Vagina (tissue), 2 donors: ENCODE results near the gene SCN2A. TPM values are rescaled to one million over a fixed set of nuclear protein-coding genes. Genes with fewer than 3 reads are reported as not detected.

ENCODE experiments used
- DNase-seq, 2 donors: peaks; one replicate each; pipeline ENCODE4 v3.0.0-alpha.2; 2017; ENCODE audit errors: extremely low spot score in 2 of 2
- H3K27ac ChIP-seq: fragments of 200-600 bp; sonication (generic); one replicate; pipeline ENCODE4 v1.5.1; 2019
- H3K27me3 ChIP-seq: fragments of 200-600 bp; sonication (generic); one replicate; pipeline ENCODE4 v1.5.1; 2019
- H3K36me3 ChIP-seq, 2 donors: fragments of 200-600 bp; sonication (generic); one replicate each; pipeline ENCODE4 v1.5.1; 2017 to 2019
- H3K4me1 ChIP-seq: fragments of 200-600 bp; sonication (generic); one replicate; pipeline ENCODE4 v1.5.1; 2019
- H3K4me3 ChIP-seq, 2 donors: fragments of 200-600 bp; sonication (generic); 1 replicate in 1 of 2; 2 replicates in 1 of 2; pipeline ENCODE4 v1.5.1; 2016 to 2019
- H3K9me3 ChIP-seq: fragments of 200-600 bp; sonication (generic); one replicate; pipeline ENCODE4 v1.5.1; 2019
- CTCF ChIP-seq, 3 experiments: fragments of 450-650 bp in 2 of 3; fragments of 200-600 bp in 1 of 3; sonication (generic) in 1 of 3; IDR thresholded peaks; one replicate each; pipeline ENCODE4 v1.5.1; 2017 to 2019; ENCODE audit warnings: antibody characterized with exemption in 3 of 3, mild to moderate bottlenecking in 2 of 3, moderate library complexity in 2 of 3
- POLR2A ChIP-seq, 2 donors: fragments of 450-650 bp; IDR thresholded peaks; one replicate each; pipeline ENCODE4 v1.6.1; 2017; ENCODE audit warnings: antibody characterized with exemption in 2 of 2, mild to moderate bottlenecking in 2 of 2, moderate library complexity in 2 of 2
- POLR2AphosphoS5 ChIP-seq, 2 donors: sonication (generic); formaldehyde crosslinking; IDR thresholded peaks; one replicate each; pipeline ENCODE4 v1.9.0; 2017; ENCODE audit warnings: antibody characterized with exemption in 2 of 2, mild to moderate bottlenecking in 2 of 2, low read depth in 1 of 2; ENCODE audit not compliant: insufficient read depth in 1 of 2
- intact Hi-C: fragments of 100-400 bp; cut with DNase I; formaldehyde crosslinking; loops from one replicate; pipeline ENCODE4 v1.15.1; 2023
- total RNA-seq: library from RNA; depleted of rRNA; stranded (reverse); fragments of >200 nt; gene quantifications from one replicate; pipeline ENCODE4 v1.2.3, GENCODE V29; 2016

Gene SCN2A
- total RNA-seq, 1 donor from 2014 or later: 1.2 TPM

- Histone ChIP-seq H3K27me3 (no peaks in the 10 kb centered on the region), H3K9me3 (no peaks in the 10 kb centered on the region), H3K27ac (no peak overlapping the region), H3K4me3 (no peak overlapping the region), H3K4me1 (no peaks in the 10 kb centered on the region), H3K36me3 (no peaks in the 10 kb centered on the region)
- no peak for DNase-seq
- intact Hi-C loops: no loop called here
- no peak for TF ChIP-seq POLR2AphosphoS5 (IDR thresholded peaks at IDR 0.05; ENCODE audit: insufficient read depth in 1 of 2, low read depth in 1 of 2)
- no peak for TF ChIP-seq POLR2A (IDR thresholded peaks at IDR 0.05)
- no peak for TF ChIP-seq CTCF (IDR thresholded peaks at IDR 0.05)
Observed at GRCh38 chr2:165208094-165208493, 31.1 kb upstream of the SCN2A start.

- DNase-seq: no peak
- TF ChIP-seq CTCF (IDR thresholded peaks at IDR 0.05) (no peak), POLR2AphosphoS5 (IDR thresholded peaks at IDR 0.05; ENCODE audit: insufficient read depth in 1 of 2, low read depth in 1 of 2) (no peak), POLR2A (IDR thresholded peaks at IDR 0.05) (no peak)
- H3K4me1 ChIP-seq: no peaks in the 10 kb centered on the region
- H3K27ac ChIP-seq: no peak overlapping the region
- H3K36me3 ChIP-seq: no peaks in the 10 kb centered on the region
- no peaks in the 10 kb centered on the region for H3K27me3 ChIP-seq
- H3K4me3 ChIP-seq: no peak overlapping the region
- no peaks in the 10 kb centered on the region for H3K9me3 ChIP-seq
- intact Hi-C loops: no loop called here
Observed at GRCh38 chr2:165214093-165214492, 25.1 kb upstream of the SCN2A start.

GRCh38 chr2:165219481-165219880, 19.7 kb upstream of the SCN2A start:
- intact Hi-C loops: no loop called here
- no peak for DNase-seq
- H3K27me3 ChIP-seq: no peaks in the 10 kb centered on the region
- TF ChIP-seq POLR2A (IDR thresholded peaks at IDR 0.05): no peak
- no peak for TF ChIP-seq POLR2AphosphoS5 (IDR thresholded peaks at IDR 0.05; ENCODE audit: insufficient read depth in 1 of 2, low read depth in 1 of 2)
- no peak for TF ChIP-seq CTCF (IDR thresholded peaks at IDR 0.05)
- no peak overlapping the region for H3K4me3 ChIP-seq
- no peak overlapping the region for H3K27ac ChIP-seq
- no peaks in the 10 kb centered on the region for H3K36me3 ChIP-seq
- no peaks in the 10 kb centered on the region for H3K4me1 ChIP-seq
- no peaks in the 10 kb centered on the region for H3K9me3 ChIP-seq

GRCh38 chr2:165224941-165225340, 14.3 kb upstream of the SCN2A start:
- no peaks in the 10 kb centered on the region for H3K9me3 ChIP-seq

GRCh38 chr2:165227571-165227970, 11.6 kb upstream of the SCN2A start:
- H3K4me1 ChIP-seq: no peaks in the 10 kb centered on the region
- DNase-seq: no peak
- TF ChIP-seq CTCF (IDR thresholded peaks at IDR 0.05) (no peak), POLR2AphosphoS5 (IDR thresholded peaks at IDR 0.05; ENCODE audit: insufficient read depth in 1 of 2, low read depth in 1 of 2) (no peak), POLR2A (IDR thresholded peaks at IDR 0.05) (no peak)
- no peaks in the 10 kb centered on the region for H3K27me3 ChIP-seq
- no peaks in the 10 kb centered on the region for H3K9me3 ChIP-seq
- no peak overlapping the region for H3K27ac ChIP-seq
- no peak overlapping the region for H3K4me3 ChIP-seq
- H3K36me3 ChIP-seq: no peaks in the 10 kb centered on the region
- intact Hi-C loops: no loop called here

More at GRCh38 chr2:165224941-165225340, 14.3 kb upstream of the SCN2A start:
- Histone ChIP-seq H3K4me1 (no peaks in the 10 kb centered on the region), H3K27me3 (no peaks in the 10 kb centered on the region), H3K27ac (no peak overlapping the region), H3K36me3 (no peaks in the 10 kb centered on the region), H3K4me3 (no peak overlapping the region)
- no peak for DNase-seq
- no peak for TF ChIP-seq POLR2A (IDR thresholded peaks at IDR 0.05)
- TF ChIP-seq POLR2AphosphoS5 (IDR thresholded peaks at IDR 0.05; ENCODE audit: insufficient read depth in 1 of 2, low read depth in 1 of 2): no peak
- TF ChIP-seq CTCF (IDR thresholded peaks at IDR 0.05): no peak
- intact Hi-C loops: no loop called here
